Measurements from ENCODE around the gene TMEM14B. TPM values are rescaled to one million over a fixed set of nuclear protein-coding genes. Genes with fewer than 3 reads are reported as not detected.
"Not testable (repeated sequence)": the region's sequence is repeated elsewhere in the genome, so short reads cannot be mapped to it uniquely, and the experiment has no call there.

Gene TMEM14B
- total RNA-seq, 2 experiments from 2014 or later, result 78.3 to 83.6 TPM

DNA sequence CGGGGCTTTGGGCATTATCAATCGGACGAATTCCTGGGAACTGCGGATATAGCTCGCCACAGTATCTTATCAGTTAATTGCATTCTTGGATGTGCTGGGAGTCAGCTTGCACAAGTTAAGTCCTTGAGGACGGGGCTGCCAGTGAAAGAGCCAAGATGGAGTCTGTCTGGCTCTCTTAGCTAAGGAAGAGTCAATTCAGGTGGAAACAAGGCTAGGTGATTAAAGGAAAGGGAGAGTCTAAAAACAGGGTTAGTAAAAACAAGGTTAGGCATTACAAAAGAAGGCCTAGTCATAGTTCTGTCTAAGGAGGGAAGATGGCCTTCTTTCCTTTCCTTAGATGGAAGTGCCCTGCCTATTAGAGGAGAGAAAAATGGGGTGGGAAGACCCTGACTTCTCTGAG lies 3.0 kb downstream of the TMEM14B start:
- H3K27me3 Mint-ChIP-seq, H3K27ac Mint-ChIP-seq, H3K9me3 Mint-ChIP-seq, CTCF ChIA-PET, POLR2A ChIA-PET, DNase-seq, H3K4me3 Mint-ChIP-seq: not testable (repeated sequence)
- Mint-ChIP-seq H3K4me1 (peaks cover 58% of the 10 kb centered on the region), H3K36me3 (ENCODE audit: low read depth) (peaks cover 40% of the 10 kb centered on the region)

DNA sequence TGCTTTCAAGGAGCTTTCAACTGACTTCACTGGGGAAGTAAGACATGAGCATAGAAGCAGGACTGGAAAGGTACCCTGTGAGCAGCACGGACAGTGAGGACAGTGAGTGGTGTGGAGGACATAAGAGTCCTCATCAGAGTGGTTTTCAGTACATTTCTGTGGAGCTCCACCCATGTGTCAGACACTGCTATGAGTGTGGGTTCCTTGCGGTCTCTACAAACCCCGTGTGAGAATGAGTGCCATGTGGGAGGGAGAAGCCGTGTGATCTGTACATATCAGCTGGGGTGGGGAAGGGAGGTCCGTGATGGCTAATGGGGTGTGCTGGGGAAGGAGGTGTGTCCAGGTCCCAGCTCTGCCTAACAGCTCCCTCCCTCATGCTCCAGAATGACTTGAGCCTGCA lies 4.2 kb downstream of the TMEM14B start:
- H3K9me3 Mint-ChIP-seq, POLR2A ChIA-PET, H3K27me3 Mint-ChIP-seq, H3K4me3 Mint-ChIP-seq, H3K27ac Mint-ChIP-seq, DNase-seq: not testable (repeated sequence)
- peaks cover 49% of the 10 kb centered on the region for H3K36me3 Mint-ChIP-seq (ENCODE audit: low read depth)
- H3K4me1 Mint-ChIP-seq, result peaks cover 46% of the 10 kb centered on the region
- CTCF ChIA-PET, result interaction anchor here (0.9 kb wide), 1 partner anchor 14 kb away, joined by 4 read pairs; no protein-coding TSS in a partner anchor

DNA sequence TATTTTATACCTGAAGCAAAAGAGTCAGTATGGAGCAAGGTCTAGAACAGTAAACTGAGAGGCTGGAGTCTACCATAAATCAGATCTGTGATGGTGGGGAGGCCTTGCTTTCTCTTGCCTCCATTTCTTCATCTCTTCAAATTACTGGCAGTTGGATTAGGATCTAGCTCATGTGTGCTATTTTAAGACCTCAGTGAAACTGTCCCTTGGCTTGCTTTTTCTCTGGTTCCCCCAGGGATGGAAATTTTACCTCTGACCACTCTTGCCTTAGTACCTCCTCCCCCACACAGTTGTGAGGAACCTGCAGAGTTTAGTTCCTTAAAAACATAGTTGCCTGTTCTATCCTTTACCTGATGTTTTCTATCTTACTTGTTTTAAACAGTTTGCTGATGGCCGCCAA lies 8.5 kb downstream of the TMEM14B start:
- peaks cover 65% of the 10 kb centered on the region for H3K36me3 Mint-ChIP-seq (ENCODE audit: low read depth)
- no peaks in the 10 kb centered on the region for H3K27me3 Mint-ChIP-seq
- H3K9me3 Mint-ChIP-seq, result no peaks in the 10 kb centered on the region
- H3K4me1 Mint-ChIP-seq, result peaks cover 26% of the 10 kb centered on the region
- CTCF ChIA-PET, result no interaction called here
- no peak overlapping the region for H3K4me3 Mint-ChIP-seq
- POLR2A ChIA-PET, result no interaction called here
- H3K27ac Mint-ChIP-seq, result no peak overlapping the region
- no peak for DNase-seq

DNA sequence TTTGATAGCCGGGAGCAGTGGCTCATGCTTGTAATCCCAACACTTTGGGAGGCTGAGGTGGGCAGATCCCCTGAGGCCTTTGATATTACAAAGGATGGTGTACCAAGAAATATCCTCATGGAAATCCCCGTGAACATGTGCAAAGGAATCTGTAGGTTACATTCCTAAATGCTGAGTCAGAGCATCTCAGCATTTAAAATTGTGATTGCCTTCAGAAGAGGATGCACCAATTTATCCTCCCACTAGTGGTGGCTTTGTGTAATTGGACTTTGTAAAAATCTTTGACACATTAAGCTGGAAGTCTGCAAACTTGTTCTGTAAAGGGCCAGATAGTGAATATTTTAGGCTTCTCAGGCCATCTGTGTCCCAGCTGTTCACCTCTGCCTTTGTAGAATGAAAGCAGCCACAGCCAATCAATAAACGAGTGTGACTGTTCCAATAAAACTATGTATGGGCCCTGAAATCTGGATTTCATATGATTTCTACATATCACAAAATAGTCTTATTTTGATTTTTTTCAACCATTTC lies 11.8 kb downstream of the TMEM14B start:
- DNase-seq, result no peak
- peaks cover 59% of the 10 kb centered on the region for H3K36me3 Mint-ChIP-seq (ENCODE audit: low read depth)
- no peak overlapping the region for H3K4me3 Mint-ChIP-seq
- H3K4me1 Mint-ChIP-seq, result peaks cover 13% of the 10 kb centered on the region
- H3K9me3 Mint-ChIP-seq, result no peaks in the 10 kb centered on the region
- POLR2A ChIA-PET, result no interaction called here
- CTCF ChIA-PET, result interaction anchor here (0.6 to 1.0 kb wide), 3 partner anchors 14 to 474 kb away, joined by 3 to 4 read pairs (median 3); no protein-coding TSS in a partner anchor
- peak overlapping the region; percentile 9 for H3K27ac Mint-ChIP-seq
- no peaks in the 10 kb centered on the region for H3K27me3 Mint-ChIP-seq

DNA sequence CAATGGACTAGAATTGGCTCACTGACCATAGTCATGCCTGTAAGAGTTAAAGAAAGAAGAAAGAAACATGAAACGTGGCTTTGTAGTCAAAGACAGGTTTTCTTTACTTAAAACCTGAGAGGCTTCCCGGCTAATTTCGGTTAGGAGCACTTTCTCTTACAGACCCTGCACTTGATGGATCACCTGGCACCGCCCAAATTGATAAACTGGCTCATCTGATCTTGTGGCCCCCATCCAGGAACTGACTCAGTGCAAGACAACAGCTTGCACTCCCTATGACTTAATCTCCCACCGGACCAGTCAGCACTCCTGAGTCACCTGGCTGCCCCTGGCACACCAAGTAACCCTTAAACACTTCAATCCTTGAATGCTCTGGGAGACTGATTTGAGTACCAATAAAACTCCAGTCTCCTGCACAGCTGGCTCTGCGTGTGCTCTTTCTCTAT lies 12.3 kb downstream of the TMEM14B start:
- Mint-ChIP-seq H3K4me1 (peaks cover 12% of the 10 kb centered on the region), H3K36me3 (ENCODE audit: low read depth) (peaks cover 54% of the 10 kb centered on the region), H3K9me3 (no peaks in the 10 kb centered on the region), H3K27me3 (no peaks in the 10 kb centered on the region), H3K27ac (no peak overlapping the region), H3K4me3 (no peak overlapping the region)
- DNase-seq, result no peak
- CTCF ChIA-PET, result interaction anchor here (0.6 to 1.0 kb wide), 2 partner anchors 14 to 24 kb away, joined by 3 to 4 read pairs; no protein-coding TSS in a partner anchor
- POLR2A ChIA-PET, result no interaction called here

DNA sequence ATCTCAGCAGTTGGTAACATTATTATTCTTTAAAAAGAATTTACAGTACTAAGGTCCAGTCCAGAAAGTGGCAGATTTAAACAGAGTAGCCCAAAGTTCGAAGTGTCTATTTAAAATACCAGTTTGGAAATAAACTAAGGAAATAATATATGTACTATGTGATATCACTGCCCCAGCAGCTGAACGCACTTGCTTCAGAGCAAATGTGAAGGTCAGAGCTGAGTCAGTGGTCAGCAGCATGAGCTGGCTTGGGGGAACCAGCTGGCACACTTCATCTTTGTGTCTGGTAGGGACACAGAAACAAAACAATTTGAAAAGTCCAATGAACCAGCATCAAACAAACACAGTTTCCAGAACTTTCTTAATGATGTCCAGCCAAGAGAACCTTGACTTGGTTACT lies 15.4 kb downstream of the TMEM14B start:
- H3K36me3 Mint-ChIP-seq (ENCODE audit: low read depth), result peaks cover 30% of the 10 kb centered on the region
- H3K4me1 Mint-ChIP-seq, result peaks cover 8% of the 10 kb centered on the region
- DNase-seq, result no peak
- POLR2A ChIA-PET, result no interaction called here
- no peaks in the 10 kb centered on the region for H3K9me3 Mint-ChIP-seq
- no peak overlapping the region for H3K27ac Mint-ChIP-seq
- CTCF ChIA-PET, result no interaction called here
- no peak overlapping the region for H3K4me3 Mint-ChIP-seq
- no peaks in the 10 kb centered on the region for H3K27me3 Mint-ChIP-seq

DNA sequence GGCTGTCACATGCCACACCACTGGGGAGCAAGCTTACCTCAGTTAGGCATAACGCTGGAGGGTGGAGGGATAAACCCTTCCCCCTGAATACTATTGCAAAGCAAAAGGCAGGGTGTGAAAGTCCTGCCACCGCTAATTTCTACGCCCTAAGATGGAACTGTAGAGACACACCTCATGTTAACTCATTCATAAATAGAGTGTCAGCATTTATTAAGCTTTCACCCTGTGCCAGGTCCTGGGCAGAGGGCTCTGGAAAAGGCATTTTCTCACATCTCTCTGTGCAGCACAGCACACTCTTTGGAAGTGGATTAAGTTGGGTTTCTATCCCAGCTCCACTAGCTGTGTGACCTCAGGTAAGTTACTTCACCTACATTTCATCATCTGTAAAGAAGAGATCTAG lies 21.8 kb downstream of the TMEM14B start:
- Mint-ChIP-seq H3K27ac (no peak overlapping the region), H3K27me3 (no peaks in the 10 kb centered on the region), H3K4me3 (no peak overlapping the region), H3K36me3 (ENCODE audit: low read depth) (peaks cover 3% of the 10 kb centered on the region), H3K4me1 (no peaks in the 10 kb centered on the region), H3K9me3 (no peaks in the 10 kb centered on the region)
- no peak for DNase-seq
- POLR2A ChIA-PET, result no interaction called here
- CTCF ChIA-PET, result no interaction called here

DNA sequence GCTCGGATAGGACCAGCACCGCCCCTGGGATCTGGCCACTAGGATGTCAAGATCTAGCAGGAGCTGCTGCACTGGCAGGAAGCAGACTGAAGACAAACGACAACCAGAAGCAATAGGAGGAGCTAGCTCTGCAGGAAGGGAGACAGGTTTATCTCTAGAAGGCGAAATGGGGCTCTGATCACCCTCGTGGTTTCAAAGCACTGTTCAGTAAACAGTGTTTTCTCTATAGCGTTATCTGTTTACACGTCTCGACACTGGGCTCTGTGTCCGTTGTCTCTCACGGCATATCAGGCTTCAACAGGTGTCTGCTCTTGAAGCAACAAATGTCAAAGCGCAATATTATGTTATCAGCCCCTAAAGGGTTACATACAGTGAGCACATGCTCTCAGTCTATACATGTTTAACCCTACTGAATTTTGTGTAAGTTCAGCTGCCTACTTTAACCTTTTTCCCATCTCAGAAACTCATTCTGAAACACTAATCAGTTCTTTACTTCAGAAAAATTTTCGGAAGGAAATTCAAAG lies 23.8 kb downstream of the TMEM14B start:
- H3K9me3 Mint-ChIP-seq, result no peaks in the 10 kb centered on the region
- no peak overlapping the region for H3K27ac Mint-ChIP-seq
- CTCF ChIA-PET, result no interaction called here
- POLR2A ChIA-PET, result no interaction called here
- no peaks in the 10 kb centered on the region for H3K27me3 Mint-ChIP-seq
- peaks cover 2% of the 10 kb centered on the region for H3K4me1 Mint-ChIP-seq
- H3K4me3 Mint-ChIP-seq, result no peak overlapping the region
- DNase-seq, result no peak
- peaks cover 11% of the 10 kb centered on the region for H3K36me3 Mint-ChIP-seq (ENCODE audit: low read depth)

DNA sequence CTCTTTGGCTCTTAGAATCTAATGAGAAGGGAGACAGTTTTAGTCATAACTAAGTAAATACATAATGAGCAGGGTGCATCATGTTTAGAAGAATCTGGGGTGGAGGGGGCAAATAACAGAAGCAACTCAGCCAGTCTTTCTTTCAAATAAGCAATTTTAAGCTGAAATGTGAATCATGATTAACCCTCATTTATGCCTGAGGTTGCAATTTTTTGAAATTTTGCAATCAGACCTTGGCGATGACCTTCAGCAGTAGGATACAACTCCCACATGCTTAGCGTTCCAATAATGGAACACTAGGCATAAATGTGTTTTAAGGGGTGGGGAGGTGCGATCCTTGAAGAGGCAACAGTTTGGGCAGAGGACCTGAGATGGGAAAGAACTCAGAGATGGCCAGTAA lies 30.6 kb downstream of the TMEM14B start:
- ChIA-PET CTCF (no interaction called here), POLR2A (no interaction called here)
- peaks cover 13% of the 10 kb centered on the region for H3K4me1 Mint-ChIP-seq
- H3K36me3 Mint-ChIP-seq (ENCODE audit: low read depth), result peaks cover 19% of the 10 kb centered on the region
- H3K4me3 Mint-ChIP-seq, result no peak overlapping the region
- no peak for DNase-seq
- peak overlapping the region; percentile 25 for H3K27ac Mint-ChIP-seq
- H3K9me3 Mint-ChIP-seq, result no peaks in the 10 kb centered on the region
- no peaks in the 10 kb centered on the region for H3K27me3 Mint-ChIP-seq

DNA sequence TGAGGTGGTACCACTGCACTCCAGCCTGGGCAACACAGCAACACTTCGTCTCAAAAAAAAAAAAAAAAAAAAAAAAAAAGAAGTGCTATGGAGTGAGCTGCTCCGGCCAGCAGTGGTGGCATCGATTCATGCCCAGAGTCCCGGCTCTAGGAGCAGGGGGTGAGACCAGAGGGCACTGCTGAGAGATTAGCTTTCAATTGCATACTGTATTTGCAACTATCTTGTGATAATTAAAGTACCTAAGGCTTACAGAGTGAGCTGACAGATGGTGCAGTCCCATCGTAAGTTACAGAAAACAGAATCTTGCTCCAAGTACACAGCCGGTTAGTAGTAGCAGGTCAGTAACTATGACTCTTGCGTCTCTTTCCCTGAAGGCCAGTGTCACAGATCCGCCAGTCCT lies 31.5 kb downstream of the TMEM14B start:
- Mint-ChIP-seq H3K36me3 (ENCODE audit: low read depth) (peaks cover 21% of the 10 kb centered on the region), H3K27ac (no peak overlapping the region), H3K9me3 (no peaks in the 10 kb centered on the region), H3K4me1 (peaks cover 13% of the 10 kb centered on the region), H3K4me3 (no peak overlapping the region), H3K27me3 (no peaks in the 10 kb centered on the region)
- ChIA-PET CTCF (no interaction called here), POLR2A (no interaction called here)
- DNase-seq, result no peak

DNA sequence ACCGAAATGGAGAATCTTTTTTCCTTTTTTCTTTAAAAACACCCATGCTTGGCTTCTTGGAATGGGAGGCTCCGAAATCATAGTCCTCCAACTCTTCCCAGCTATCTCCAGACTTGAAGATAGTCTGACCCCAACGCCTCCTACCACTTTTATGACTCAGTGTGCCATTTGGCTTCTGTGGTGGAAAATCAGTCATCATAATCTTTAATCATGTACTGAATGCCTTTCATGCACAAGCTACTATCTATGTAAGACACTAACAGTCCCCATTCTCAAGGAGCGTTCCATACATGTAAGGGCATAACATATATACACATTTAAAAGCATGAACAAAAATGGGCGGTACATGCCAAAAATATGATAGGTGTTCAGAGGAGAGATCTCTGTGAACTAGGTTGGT lies 44.1 kb downstream of the TMEM14B start:
- Mint-ChIP-seq H3K27ac (no peak overlapping the region), H3K9me3 (no peaks in the 10 kb centered on the region), H3K27me3 (no peaks in the 10 kb centered on the region), H3K36me3 (ENCODE audit: low read depth) (peaks cover 3% of the 10 kb centered on the region), H3K4me3 (no peak overlapping the region), H3K4me1 (no peaks in the 10 kb centered on the region)
- ChIA-PET CTCF (interaction anchor here (1.8 kb wide), 1 partner anchor 281 kb away, joined by 5 read pairs; no protein-coding TSS in a partner anchor), POLR2A (no interaction called here)
- DNase-seq, result no peak

DNA sequence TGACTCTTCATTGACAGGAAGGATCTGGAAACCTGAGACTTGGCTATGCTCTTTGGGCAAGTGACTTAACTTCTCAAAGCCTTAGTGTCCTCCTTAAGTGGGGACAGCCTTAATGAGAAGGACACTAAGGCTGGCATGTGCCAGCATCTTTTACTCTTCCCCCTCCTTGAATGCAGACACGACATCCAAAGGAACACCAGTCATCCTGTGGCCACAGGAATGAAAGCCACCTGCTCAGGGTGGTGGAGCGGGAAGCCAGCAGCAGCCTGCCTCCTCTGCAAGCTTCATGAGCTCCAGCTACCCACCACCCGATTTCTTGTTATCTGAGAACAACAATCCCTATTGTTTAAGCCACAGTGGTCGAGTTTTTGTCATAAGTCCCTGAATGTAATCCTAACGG lies 44.5 kb downstream of the TMEM14B start:
- POLR2A ChIA-PET, result no interaction called here
- Mint-ChIP-seq H3K4me1 (no peaks in the 10 kb centered on the region), H3K9me3 (no peaks in the 10 kb centered on the region), H3K4me3 (no peak overlapping the region), H3K27me3 (no peaks in the 10 kb centered on the region), H3K36me3 (ENCODE audit: low read depth) (peaks cover 3% of the 10 kb centered on the region), H3K27ac (no peak overlapping the region)
- no peak for DNase-seq
- CTCF ChIA-PET, result interaction anchor here (0.6 to 1.8 kb wide), 3 partner anchors 11 to 357 kb away, joined by 3 to 5 read pairs (median 5); no protein-coding TSS in a partner anchor

DNA sequence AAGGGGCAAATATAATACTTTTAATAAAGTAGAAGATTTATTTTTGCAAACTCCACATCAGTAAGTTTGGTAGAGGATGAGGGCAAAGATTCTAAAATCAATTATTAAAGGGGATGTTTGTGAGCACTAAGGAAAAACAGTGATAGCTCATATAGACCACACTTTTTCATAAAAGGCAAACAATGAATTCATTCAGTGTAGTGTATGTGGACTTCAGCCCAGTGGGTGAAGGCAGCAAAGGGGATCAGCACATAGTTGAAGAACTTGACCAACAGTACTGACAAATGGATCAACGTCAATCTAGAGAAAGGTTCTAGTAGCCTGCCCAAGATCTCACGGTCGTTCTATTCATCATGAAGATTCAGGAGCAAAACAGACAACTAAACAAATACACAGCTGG lies 45.4 kb downstream of the TMEM14B start:
- POLR2A ChIA-PET, result no interaction called here
- Mint-ChIP-seq H3K9me3 (no peaks in the 10 kb centered on the region), H3K4me3 (no peak overlapping the region), H3K27me3 (no peaks in the 10 kb centered on the region), H3K4me1 (no peaks in the 10 kb centered on the region), H3K36me3 (ENCODE audit: low read depth) (peaks cover 3% of the 10 kb centered on the region), H3K27ac (no peak overlapping the region)
- no peak for DNase-seq
- CTCF ChIA-PET, result interaction anchor here (0.6 to 1.8 kb wide), 5 partner anchors 10 to 414 kb away, joined by 3 to 5 read pairs (median 3); no protein-coding TSS in a partner anchor

DNA sequence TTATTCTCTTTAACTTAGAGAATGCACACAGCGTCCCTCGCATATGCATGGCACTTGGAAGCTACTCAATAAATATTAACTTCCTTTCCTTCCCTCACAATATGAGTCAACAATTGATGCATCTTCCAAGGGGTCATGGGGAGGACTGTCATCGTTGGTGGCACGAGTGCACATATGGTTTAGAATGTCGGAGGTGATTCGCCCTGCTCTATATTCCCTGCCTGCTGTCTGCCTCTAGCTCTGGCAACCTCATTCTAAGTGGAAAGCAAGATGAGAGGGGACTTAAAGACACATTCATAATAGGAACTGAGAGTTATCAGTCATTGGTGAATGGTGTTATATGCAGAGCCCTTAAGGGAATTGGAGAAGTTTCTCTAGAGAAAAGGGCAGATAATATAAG lies 46.1 kb downstream of the TMEM14B start:
- POLR2A ChIA-PET, result no interaction called here
- Mint-ChIP-seq H3K9me3 (no peaks in the 10 kb centered on the region), H3K27ac (no peak overlapping the region), H3K4me3 (no peak overlapping the region), H3K27me3 (no peaks in the 10 kb centered on the region), H3K36me3 (ENCODE audit: low read depth) (peaks cover 3% of the 10 kb centered on the region), H3K4me1 (no peaks in the 10 kb centered on the region)
- no peak for DNase-seq
- CTCF ChIA-PET, result interaction anchor here (1.0 to 1.6 kb wide), 2 partner anchors 9 to 17 kb away, joined by 3 read pairs; no protein-coding TSS in a partner anchor
